ENCODE results near the gene FDXR. TPM values are rescaled to one million over a fixed set of nuclear protein-coding genes. Genes with fewer than 3 reads are reported as not detected.

The FDXR gene
- total RNA-seq, 1 donor from 2014 or later = 34.2 TPM

- peaks cover 45% of the 10 kb centered on the region for H4K20me1 ChIP-seq (ENCODE audit: insufficient read depth, low read length)
- DNase-seq (ENCODE audit: low read depth) = no peak
- no peak overlapping the region for H2AFZ ChIP-seq (ENCODE audit: low read depth, low read length)
- TF ChIP-seq CTCF (IDR thresholded peaks at IDR 0.05; ENCODE audit: insufficient read depth, low read depth, low read length) = no peak
- no peak for TF ChIP-seq EZH2 (IDR thresholded peaks at IDR 0.05; ENCODE audit: insufficient read depth, low read length)
- H3K9ac ChIP-seq (ENCODE audit: low read length) = no peak overlapping the region
- Mint-ChIP-seq H3K4me3 (ENCODE audit: unreplicated experiment) (no peak overlapping the region), H3K36me3 (ENCODE audit: low read depth, unreplicated experiment) (peaks cover 37% of the 10 kb centered on the region), H3K27me3 (ENCODE audit: low read depth, unreplicated experiment) (peaks cover 2% of the 10 kb centered on the region), H3K27ac (ENCODE audit: unreplicated experiment) (no peak overlapping the region), H3K4me1 (ENCODE audit: low read depth, unreplicated experiment) (no peaks in the 10 kb centered on the region), H3K9me3 (ENCODE audit: unreplicated experiment) (no peaks in the 10 kb centered on the region)
- no peaks in the 10 kb centered on the region for H3K4me1 ChIP-seq (ENCODE audit: insufficient read depth, low read length)
- H3K36me3 ChIP-seq (ENCODE audit: insufficient read depth, low read length) = no peaks in the 10 kb centered on the region
- H3K27me3 ChIP-seq (ENCODE audit: insufficient read depth, low read length) = no peaks in the 10 kb centered on the region
- no peak overlapping the region for H3K27ac ChIP-seq (ENCODE audit: low read depth, low read length)
- no peak overlapping the region for H3K4me2 ChIP-seq (ENCODE audit: low read length)
- no peaks in the 10 kb centered on the region for H3K9me3 ChIP-seq (ENCODE audit: insufficient read depth, low read depth, low read length)
- no peak overlapping the region for H3K4me3 ChIP-seq (ENCODE audit: insufficient read depth, low read depth, low read length)
- FAIRE-seq = no peak
- no peaks in the 10 kb centered on the region for H3K79me2 ChIP-seq (ENCODE audit: insufficient read depth, low read length)
Measured at GRCh38 chr17:74816905-74817620, 55.7 kb downstream of the FDXR start.

DNA sequence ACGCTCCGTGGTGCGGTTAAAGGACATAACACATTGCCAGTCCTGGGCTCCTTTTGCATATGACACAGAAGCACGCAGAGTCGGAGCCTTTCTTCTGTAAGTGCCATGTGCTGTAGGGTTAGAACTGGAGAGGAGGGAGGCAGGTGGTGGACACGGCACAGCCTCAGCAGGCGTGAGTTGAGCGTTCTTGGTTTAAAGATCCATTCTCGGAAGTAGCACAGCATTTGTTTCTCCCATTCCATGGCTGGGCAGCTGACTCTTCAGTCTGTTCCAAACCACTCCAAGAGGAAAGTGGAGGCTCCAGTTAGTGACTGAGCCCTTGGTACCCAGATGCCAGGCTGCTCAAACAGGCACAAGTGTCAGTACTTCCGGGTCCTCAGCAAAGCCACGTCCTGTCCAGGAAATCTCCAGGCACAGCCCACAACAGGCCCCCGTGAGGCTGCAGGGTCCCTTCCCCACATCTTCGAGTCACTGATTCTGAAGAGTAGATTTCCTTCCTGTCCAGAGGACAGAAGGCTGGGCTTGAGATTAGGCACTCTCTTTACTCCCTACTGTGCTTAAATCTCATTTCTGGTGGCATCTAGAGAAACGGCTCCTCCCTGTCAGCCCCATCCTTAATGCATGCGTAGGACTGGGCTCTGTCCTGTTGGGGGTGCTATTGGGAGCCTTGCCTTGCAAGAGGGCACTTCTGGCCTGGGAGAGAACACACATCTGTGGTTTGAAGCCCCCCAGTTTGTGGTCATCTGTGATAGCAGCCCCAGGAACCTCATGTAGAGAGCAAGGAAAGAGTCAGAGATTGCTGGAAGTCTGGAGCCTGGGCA is 57.0 kb downstream of the FDXR start:
- Histone ChIP-seq H3K36me3 (ENCODE audit: insufficient read depth, low read length) (no peaks in the 10 kb centered on the region), H3K27me3 (ENCODE audit: insufficient read depth, low read length) (no peaks in the 10 kb centered on the region), H3K9me3 (ENCODE audit: insufficient read depth, low read depth, low read length) (no peaks in the 10 kb centered on the region), H4K20me1 (ENCODE audit: insufficient read depth, low read length) (peaks cover 50% of the 10 kb centered on the region), H2AFZ (ENCODE audit: low read depth, low read length) (no peak overlapping the region), H3K4me2 (ENCODE audit: low read length) (no peak overlapping the region), H3K4me3 (ENCODE audit: insufficient read depth, low read depth, low read length) (no peak overlapping the region), H3K27ac (ENCODE audit: low read depth, low read length) (no peak overlapping the region), H3K79me2 (ENCODE audit: insufficient read depth, low read length) (no peaks in the 10 kb centered on the region), H3K9ac (ENCODE audit: low read length) (no peak overlapping the region), H3K4me1 (ENCODE audit: insufficient read depth, low read length) (no peaks in the 10 kb centered on the region)
- Mint-ChIP-seq H3K27me3 (ENCODE audit: low read depth, unreplicated experiment) (peaks cover 2% of the 10 kb centered on the region), H3K4me1 (ENCODE audit: low read depth, unreplicated experiment) (no peaks in the 10 kb centered on the region), H3K27ac (ENCODE audit: unreplicated experiment) (no peak overlapping the region), H3K4me3 (ENCODE audit: unreplicated experiment) (no peak overlapping the region), H3K9me3 (ENCODE audit: unreplicated experiment) (no peaks in the 10 kb centered on the region), H3K36me3 (ENCODE audit: low read depth, unreplicated experiment) (peaks cover 38% of the 10 kb centered on the region)
- no peak for FAIRE-seq
- no peak for TF ChIP-seq EZH2 (IDR thresholded peaks at IDR 0.05; ENCODE audit: insufficient read depth, low read length)
- TF ChIP-seq CTCF (IDR thresholded peaks at IDR 0.05; ENCODE audit: insufficient read depth, low read depth, low read length) = no peak
- DNase-seq (ENCODE audit: low read depth) = no peak

All from astrocyte (in vitro differentiated cells and primary cell).